HG03460 (cell line): ENCODE results near the gene ADAMTS16.
A peak's percentile ranks its signal among the peaks of the same experiment; 100 is the strongest.
"Not testable (repeated sequence)": the region's sequence is repeated elsewhere in the genome, so short reads cannot be mapped to it uniquely, and the experiment has no call there.

Source experiments
- ATAC-seq: cut with Tn5 transposase; IDR thresholded peaks from one replicate; pipeline ENCODE4 v1.9.1; 2021; ENCODE audit not compliant: unreplicated experiment

ADAMTS16 gene, protein sequence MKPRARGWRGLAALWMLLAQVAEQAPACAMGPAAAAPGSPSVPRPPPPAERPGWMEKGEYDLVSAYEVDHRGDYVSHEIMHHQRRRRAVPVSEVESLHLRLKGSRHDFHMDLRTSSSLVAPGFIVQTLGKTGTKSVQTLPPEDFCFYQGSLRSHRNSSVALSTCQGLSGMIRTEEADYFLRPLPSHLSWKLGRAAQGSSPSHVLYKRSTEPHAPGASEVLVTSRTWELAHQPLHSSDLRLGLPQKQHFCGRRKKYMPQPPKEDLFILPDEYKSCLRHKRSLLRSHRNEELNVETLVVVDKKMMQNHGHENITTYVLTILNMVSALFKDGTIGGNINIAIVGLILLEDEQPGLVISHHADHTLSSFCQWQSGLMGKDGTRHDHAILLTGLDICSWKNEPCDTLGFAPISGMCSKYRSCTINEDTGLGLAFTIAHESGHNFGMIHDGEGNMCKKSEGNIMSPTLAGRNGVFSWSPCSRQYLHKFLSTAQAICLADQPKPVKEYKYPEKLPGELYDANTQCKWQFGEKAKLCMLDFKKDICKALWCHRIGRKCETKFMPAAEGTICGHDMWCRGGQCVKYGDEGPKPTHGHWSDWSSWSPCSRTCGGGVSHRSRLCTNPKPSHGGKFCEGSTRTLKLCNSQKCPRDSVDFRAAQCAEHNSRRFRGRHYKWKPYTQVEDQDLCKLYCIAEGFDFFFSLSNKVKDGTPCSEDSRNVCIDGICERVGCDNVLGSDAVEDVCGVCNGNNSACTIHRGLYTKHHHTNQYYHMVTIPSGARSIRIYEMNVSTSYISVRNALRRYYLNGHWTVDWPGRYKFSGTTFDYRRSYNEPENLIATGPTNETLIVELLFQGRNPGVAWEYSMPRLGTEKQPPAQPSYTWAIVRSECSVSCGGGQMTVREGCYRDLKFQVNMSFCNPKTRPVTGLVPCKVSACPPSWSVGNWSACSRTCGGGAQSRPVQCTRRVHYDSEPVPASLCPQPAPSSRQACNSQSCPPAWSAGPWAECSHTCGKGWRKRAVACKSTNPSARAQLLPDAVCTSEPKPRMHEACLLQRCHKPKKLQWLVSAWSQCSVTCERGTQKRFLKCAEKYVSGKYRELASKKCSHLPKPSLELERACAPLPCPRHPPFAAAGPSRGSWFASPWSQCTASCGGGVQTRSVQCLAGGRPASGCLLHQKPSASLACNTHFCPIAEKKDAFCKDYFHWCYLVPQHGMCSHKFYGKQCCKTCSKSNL

DNA sequence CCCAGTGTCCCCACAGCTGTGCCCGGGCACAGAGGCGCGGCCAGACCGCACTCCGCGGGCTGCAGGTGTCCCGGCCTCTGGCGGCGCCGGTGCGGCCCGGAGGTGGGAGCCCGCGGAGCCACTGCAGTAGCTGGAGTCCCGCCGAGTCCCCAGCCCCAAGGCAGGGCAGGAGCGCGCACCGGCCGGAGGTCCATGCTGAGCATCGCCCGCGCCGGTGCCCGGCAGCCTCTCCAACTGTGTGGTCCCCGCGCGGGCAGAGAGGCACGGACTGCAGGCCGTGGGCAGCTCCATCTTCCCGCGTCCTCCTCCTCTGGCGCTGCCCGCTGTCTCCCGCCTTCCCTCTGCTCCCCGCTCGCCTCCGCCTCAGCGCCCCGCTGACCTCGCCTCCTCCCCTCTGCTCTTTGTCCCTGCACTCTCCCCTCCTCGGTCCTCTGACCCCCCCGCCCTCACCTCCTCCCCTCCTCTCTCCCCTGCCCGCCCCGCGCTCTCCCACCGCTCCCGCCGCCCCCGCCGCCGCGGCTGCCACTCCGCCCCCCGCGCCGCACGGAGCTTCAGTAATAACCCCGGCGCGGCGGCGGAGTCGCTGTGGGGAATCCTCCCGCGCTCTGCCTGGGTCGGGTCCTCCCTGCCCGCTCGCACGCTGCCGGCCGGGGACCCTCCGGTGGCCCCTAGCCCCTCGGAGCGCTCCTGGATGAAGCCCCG lies at the start of gene ADAMTS16:
ADAMTS16 (plus strand) TSS at position 554 of the 702 bp plus-strand sequence; CDS start at position 692, 138 bp downstream.
- ATAC-seq: no peak

DNA sequence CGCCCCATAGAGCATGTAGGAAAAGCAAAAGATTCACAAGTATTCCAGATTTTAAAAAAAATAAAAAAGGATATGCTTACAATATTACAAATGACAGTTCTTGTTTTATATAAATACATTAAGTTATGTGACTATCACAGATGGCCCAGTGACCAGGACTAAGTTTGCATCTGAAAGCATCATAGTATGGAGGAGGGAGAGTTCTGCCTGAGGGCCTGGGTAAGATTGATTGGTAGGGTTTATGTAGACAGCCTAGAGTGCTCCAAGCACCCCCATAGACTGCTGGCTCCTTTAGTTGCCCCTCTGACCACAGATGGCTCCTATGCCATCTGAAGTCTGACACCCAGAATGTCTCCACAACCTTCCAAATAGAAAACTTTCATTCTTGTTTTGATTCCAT lies 48.0 kb upstream of the ADAMTS16 start:
- ATAC-seq: no peak

DNA sequence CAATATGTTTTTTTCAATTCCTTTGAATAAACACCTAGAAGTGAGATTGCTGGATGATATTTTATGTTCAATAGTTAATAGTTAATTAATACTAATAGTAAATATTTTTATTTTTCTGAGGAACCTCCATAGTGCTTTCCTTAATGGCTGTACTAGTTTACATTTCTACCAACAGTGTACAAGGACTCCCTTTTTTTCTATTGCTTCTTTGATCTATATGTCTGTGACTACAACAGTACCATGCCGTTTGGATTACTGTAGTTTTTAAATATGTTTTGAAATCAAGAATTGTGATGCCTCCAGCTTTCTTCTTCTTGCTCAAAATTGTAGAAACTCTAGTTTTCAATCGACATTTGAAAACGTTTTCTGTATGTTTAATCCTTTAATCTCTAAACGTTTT lies 39.5 kb upstream of the ADAMTS16 start:
- ATAC-seq: no peak

DNA sequence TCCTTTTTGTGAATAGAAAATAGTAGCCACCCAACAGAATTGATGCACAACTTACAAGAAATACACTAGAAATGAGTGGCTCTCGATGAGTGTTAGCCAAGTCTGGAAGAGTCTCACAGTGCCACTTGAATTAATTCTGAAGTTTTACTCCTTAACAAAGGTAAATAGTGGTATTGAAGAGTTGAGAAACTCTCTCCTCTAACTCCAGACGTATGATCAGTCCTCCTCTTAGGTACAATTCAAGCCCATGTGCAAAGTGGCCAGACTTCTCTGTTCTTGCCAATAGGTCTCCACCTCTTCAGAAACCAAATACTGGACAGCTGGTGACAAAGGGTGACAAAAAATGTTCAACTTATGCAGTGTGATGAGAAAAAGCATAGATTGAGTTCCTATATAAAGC lies 38.5 kb upstream of the ADAMTS16 start:
- no peak for ATAC-seq

DNA sequence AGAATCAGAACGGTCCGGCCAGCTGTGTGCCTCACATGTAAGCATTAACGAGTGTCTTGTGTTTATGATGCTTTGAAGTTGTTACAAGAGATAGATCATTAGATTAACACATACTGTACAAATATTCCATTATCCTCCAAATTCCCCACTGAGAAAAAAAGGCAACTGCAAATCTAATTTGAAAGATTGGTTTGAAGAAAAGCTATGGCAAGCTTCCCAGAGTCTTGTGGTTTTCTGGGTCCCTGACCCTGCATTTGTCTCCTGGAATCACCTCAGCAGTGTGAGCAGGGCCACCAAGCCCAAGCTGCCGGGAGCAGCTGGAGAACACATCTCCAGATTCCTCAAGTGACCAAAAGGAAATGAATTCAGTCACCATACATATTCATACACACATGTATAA lies 36.9 kb upstream of the ADAMTS16 start:
- ATAC-seq: no peak

DNA sequence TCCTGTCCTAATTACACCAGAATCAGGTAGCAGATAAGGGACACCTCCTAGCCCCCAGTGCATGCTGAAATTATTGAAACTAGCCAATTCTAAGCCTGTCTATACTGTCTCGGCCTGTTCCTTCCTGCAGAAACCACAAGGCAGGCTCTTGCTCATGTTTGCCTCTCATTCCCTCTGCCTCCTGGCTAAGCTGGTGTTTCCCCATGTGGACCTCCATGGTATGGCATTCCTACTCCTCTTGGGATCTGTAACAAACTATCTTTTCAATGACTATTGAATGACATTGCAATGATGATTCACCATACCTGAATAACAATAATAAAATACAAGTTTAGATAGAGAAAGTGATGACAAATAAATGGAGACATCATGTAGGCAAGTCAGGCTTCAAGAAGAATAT lies 35.6 kb upstream of the ADAMTS16 start:
- ATAC-seq: no peak

DNA sequence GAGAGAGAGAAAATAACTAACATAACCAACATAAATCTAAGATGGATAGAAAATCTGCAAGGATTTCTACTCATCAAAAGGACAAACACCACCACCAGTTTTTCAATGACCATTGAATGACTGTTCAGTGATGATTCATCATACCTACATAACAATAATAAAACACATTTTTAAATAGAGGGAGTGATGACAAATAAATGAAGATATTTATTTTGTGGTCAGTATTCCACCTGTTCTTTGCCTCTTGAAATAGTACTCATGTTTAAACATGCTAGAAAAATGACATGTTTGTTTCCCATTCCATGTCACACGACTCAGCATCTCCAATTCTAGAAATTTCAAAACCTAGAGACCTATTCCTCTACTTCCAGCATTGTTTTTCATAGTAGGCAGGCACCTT lies 34.6 kb upstream of the ADAMTS16 start:
- ATAC-seq: no peak

DNA sequence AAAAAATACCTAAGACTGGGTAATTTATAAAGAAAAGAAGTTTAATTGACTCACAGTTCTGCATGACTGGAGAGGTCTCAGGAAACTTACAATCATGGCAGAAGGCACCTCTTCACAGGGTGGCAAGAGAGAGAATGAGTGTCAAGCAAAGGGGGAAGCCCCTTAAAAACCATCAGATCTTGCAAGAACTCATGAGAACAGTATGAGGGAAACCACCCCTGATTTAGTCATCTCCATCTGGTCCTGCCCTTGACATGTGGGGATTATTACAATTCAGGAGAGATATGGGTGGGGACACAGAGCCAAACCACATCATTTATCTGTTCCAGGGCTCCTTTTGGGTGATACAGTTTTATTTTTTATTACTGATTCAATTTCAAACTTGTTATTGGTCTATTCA lies 23.2 kb upstream of the ADAMTS16 start:
- peak; percentile 77 for ATAC-seq

DNA sequence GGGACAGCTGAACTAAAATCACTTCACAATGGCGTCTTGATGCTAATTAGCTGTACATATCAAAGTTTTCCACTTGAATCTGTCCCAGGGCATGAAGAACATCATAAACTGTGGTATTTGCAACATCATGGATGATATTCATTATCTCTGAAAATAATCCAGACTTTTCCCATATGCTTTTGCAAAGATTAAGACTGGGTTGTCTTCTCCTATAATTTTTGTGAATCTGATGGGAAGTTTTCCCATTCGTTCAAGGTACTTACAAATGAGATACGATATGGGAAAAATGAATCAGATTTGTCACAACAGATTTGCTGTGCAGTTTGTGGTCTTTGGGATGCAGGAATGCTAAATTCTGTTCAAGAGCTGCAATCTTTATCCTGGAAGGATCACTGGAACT lies 17.4 kb upstream of the ADAMTS16 start:
- ATAC-seq: no peak

DNA sequence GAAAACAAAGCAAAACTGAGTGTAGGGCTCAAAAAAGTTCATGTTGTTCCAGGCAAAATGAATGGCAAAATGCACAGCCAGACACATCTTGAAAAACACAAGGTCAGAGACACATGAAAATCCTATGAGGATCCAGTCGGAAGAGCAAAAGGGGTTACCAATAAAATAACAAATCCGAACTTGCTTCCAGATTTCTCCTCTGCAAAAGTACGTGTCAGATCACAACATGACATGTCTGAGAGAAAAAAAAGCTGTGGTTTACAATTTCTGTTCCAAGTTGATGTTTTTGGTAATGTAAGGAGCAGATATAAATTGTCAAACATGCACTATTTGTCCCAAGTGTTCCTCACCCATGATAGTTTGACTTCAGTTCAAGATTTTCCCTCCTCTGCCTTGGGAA lies 15.9 kb upstream of the ADAMTS16 start:
- ATAC-seq: no peak

DNA sequence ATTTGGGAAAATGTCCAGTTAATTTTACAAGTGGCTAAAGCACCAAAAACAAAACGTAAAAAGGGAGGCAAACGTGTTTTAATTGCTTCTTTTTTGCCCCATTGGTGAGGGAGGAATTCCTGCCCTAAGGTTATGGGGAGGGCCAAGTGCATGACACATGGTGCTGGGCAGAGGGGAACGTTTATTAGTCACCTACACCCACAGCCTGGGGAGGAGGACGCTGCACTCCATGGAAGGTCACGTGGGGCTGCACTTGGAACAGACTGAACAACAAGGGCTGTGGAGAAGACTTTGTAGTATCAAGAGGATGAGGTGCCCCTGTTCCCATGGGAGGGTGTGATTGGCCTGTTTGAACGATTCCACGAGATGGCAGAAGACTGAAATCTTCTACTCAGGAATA lies 13.7 kb upstream of the ADAMTS16 start:
- ATAC-seq: no peak

DNA sequence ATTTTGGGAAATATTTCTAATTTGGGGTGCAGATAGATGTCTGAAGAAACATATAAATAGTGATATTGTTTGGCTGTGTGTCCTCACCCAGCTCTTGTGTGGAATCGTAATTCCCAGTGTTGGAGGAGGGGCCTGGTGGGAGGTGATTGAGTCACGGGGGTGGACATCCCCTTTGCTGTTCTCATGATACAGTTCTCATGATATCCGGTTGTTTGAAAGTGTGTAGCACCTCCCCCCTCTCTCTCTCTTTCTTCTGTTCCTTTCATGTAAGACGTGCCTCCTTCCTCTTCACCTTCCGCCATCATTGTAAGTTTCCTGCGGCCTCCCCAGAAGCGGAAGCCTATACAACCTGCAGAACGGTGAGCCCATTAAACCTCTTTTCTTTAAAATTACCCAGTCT lies 11.4 kb upstream of the ADAMTS16 start:
- ATAC-seq: no peak

DNA sequence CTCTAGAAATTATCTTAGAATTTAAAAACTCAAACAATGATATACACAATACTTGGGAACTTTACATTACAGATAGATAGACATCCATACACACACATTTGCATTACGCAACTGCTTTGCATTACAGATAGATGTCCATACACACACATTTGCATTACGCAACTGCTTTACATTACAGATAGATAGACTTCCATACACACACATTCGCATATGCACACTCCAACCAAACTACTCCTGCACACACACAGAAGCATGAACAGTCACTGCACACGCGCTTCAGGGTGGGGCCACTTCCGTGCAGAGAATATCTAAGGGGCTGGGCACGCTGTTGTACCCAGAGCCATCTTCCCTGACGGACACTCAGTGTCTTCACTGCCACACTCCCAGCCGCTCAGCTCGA lies 7.9 kb upstream of the ADAMTS16 start:
- ATAC-seq: no peak

DNA sequence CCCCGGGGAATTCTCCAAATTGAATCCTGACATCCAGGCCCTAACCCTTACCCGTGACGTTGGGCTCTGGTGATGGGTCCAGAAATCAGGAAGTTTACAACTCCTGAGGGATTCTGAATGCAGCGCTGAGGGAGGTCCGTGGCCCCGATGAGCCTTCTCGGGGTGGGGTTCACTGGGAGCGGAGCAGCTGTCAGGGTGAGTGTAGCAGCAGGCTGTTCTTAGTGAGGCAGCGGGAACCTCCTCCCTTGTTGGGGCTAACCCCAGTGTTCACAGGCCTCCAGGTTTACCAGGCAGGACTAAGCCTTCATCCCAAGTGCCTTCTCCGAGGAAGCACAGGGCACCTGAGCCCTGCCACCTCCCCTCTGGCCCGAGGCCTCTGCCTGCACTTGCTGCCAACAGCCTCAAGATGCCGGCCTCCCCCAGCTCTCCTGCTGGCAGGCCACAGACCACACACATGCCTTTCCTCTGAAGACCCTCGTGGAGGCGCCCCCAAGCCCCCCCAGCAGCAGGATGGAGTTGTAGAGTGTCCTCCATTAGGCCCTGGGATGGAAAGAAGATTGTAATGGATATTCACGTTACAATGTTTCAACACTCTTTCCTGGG lies 7.3 kb upstream of the ADAMTS16 start:
- ATAC-seq: no peak

DNA sequence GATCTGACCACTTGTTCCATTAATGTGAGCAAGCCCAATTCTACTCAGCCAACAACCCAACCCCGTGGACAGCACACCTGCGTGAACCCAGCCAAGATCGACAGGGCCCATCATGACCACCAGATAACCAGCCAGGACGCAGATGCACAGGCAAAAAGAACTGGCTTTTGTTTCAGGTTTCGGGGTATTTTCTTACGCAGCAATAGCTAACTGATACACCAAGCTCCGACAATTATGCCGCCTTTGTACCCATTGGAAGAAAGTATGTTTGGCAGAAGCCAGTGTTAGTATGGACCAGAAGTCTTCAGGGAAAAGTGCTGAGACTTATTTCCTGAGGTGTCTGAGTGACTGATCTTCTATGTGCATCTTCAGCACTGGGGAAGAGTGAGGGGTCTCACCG lies 6.0 kb upstream of the ADAMTS16 start:
- no peak for ATAC-seq

DNA sequence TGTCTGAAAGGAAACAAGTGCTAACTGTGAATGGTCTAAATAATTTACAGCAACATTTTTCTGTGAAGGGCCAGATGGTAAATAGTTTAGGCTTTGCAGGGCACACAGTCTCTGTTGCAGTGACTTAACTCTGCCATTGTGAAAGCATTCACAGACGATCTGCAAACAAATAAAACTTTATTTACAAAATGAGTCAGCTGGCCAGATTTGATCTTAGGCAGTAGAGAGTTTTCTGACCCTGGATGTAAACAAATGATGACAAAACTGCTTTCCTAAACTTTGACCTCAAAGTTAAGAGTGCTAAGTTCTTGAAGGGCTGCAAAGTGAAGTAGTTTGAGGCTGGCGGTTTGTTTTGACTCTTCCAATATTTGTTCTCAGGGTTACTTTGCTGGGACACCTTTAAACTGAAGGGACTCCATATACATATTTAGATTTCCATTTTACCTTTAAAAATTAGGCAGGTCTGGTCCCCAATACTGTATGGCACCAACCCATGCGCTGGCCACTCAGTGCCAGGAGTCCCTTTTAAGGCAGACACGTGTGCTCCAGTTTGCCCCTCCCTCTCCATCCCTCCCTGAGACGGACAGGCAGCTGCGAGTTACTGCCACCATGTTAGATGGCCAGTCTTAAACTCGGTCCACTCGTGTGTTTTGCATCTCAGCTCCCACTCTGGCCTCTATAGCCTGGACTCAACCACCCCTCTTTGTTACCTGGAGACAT lies 4.0 kb upstream of the ADAMTS16 start:
- no peak for ATAC-seq

DNA sequence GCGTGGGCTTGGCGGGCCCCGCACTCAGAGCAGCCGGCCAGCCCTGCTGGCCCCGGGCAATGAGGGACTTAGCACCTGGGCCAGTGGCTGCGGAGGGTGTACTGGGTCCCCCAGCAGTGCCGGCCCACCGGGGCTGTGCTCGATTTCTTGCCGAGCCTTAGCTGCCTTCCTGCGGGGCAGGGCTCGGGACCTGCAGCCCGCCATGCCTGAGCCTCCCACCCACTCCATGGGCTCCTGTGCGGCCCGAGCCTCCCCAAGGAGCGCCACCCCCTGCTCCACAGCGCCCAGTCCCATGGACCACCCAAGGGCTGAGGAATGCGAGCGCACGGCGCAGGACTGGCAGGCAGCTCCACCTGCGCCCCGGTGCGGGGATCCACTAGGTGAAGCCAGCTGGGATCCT lies 2.3 kb upstream of the ADAMTS16 start:
- not testable (repeated sequence) for ATAC-seq

DNA sequence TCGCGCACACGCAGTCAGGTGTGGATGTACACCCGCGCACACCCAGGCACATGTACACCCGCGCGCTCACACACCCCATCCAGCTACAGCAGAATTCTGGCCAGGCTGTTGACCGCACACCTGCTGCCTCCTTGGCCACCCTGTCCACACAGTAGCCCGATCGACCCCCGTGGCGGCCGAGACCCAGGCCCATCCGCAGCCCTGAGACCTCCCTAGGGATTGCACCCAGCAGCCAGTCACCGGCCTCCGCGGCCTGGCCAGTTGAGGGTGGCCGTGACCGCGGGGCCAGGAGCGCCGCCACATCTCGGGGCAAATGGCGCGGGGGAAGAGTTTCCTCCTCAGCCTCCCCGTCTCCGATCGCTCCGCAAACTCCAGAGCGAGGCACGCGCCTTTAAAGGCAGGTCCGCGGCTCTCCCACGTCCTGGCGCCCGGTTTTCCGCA lies 774 bp upstream of the ADAMTS16 start:
- no peak for ATAC-seq

DNA sequence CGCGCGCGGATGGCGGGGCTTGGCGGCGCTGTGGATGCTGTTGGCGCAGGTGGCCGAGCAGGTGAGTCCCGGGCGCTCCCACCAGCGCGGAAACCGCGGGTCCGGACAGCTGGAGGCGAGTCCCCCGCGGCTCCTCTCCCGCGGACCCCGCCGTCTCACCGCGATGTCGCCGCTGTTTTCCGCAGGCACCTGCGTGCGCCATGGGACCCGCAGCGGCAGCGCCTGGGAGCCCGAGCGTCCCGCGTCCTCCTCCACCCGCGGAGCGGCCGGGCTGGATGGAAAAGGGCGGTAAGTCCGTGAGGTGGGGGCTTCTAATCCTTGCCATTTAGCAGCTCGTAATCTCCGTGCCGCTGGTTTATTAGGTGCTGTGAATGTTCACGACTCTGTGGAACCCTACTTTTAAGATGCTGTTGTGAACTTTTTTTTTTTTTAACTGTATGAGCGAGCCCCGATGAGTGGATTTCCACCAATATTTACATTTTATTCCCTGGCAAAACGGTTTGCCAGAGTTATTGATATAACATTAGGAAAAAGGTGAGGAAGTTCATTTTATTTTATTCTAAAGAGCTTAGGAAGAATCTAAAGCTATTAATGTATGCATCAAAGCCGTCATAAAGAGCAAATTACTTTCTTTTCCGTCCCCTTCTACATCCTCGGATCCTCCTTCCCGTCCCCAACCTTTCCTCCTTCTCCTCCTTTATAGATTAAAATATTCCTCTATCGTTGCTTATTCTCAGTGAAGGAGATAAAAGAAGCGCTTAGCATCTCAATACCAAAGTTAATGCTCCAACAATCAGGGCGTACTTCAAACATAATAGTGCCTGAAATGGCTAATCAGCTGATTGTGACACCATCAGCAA lies 579 bp downstream of the ADAMTS16 start:
- no peak for ATAC-seq
